RWPE1 (cell line): ENCODE results near the gene ZCCHC2.

ENCODE experiments used
- CTCF ChIA-PET: fragments of 350-600 bp; sonication (Branson Sonifier 250); formaldehyde crosslinking; extraction: SDS; loops from one replicate; lab custom pipeline; 2021; lab: Yijun Ruan, JAX
- POLR2A ChIA-PET: fragments of 400-600 bp; formaldehyde crosslinking; extraction: SDS; loops from one replicate; lab custom pipeline; 2020; ENCODE audit warnings: antibody characterized with exemption; ENCODE audit not compliant: low non-redundant PET; lab: Yijun Ruan, JAX
- DNase-seq: peaks from one replicate; pipeline ENCODE4 v3.0.0; 2012; ENCODE audit warnings: low spot score
- H3K27ac ChIP-seq: fragments of 450-650 bp; 2 replicates; pipeline ENCODE4 v1.5.1; 2017
- TF ChIP-seq, protein P1 (sequence below): fragments of 450-650 bp; conservative IDR thresholded peaks from 2 replicates; pipeline ENCODE4 v1.5.1; 2017; ENCODE audit warnings: low read depth, mild to moderate bottlenecking

Gene ZCCHC2

GRCh38 chr18:62487161-62487560 is 35.7 kb upstream of the ZCCHC2 start:
- POLR2A ChIA-PET, result no interaction called here

DNA sequence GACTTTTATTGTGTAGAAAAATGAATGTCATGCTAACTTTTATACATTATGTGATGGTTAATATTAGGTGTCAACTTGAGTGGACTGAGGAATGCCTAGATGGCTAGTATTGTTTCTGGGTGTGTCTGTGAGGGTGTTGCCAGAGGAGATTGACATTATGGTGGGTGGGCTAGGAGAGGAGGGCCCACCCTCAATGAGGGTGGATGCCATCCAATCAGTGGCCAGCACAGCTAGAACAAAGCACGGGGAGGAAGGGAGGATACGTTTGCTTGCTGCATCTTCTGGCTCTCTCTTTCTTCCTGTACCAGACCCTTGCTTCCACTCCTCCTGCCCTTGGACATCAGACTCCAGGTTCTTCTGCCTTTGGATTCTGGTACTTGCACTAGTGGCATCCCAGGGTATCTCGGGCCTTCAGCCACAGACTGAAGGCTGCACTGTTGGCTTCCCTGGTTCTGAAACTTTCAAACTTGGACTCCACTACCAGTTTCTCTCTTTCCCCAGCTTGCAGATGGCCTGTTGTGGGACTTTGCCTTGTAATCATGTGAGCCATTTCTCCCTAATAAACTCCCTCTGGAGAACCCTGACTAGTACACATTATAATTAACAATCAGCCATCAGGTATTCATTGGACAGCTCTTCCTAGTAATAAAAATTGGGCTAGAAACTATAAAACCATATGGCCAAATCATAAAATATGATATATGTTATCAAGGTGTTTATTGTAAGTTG is 31.7 kb upstream of the ZCCHC2 start:
- DNase-seq, result no peak
- TF ChIP-seq, protein P1, sequence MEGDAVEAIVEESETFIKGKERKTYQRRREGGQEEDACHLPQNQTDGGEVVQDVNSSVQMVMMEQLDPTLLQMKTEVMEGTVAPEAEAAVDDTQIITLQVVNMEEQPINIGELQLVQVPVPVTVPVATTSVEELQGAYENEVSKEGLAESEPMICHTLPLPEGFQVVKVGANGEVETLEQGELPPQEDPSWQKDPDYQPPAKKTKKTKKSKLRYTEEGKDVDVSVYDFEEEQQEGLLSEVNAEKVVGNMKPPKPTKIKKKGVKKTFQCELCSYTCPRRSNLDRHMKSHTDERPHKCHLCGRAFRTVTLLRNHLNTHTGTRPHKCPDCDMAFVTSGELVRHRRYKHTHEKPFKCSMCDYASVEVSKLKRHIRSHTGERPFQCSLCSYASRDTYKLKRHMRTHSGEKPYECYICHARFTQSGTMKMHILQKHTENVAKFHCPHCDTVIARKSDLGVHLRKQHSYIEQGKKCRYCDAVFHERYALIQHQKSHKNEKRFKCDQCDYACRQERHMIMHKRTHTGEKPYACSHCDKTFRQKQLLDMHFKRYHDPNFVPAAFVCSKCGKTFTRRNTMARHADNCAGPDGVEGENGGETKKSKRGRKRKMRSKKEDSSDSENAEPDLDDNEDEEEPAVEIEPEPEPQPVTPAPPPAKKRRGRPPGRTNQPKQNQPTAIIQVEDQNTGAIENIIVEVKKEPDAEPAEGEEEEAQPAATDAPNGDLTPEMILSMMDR, result no peak
- no peak overlapping the region for H3K27ac ChIP-seq
- ChIA-PET CTCF (interaction anchor here (1.2 kb wide), 1 partner anchor 65 kb away, joined by 4 read pairs; no protein-coding TSS in a partner anchor), POLR2A (no interaction called here)

More at GRCh38 chr18:62487161-62487560, 35.7 kb upstream of the ZCCHC2 start:
- CTCF ChIA-PET, result no interaction called here
- no peak for DNase-seq
- no peak overlapping the region for H3K27ac ChIP-seq
- TF ChIP-seq, protein P1, result no peak

DNA sequence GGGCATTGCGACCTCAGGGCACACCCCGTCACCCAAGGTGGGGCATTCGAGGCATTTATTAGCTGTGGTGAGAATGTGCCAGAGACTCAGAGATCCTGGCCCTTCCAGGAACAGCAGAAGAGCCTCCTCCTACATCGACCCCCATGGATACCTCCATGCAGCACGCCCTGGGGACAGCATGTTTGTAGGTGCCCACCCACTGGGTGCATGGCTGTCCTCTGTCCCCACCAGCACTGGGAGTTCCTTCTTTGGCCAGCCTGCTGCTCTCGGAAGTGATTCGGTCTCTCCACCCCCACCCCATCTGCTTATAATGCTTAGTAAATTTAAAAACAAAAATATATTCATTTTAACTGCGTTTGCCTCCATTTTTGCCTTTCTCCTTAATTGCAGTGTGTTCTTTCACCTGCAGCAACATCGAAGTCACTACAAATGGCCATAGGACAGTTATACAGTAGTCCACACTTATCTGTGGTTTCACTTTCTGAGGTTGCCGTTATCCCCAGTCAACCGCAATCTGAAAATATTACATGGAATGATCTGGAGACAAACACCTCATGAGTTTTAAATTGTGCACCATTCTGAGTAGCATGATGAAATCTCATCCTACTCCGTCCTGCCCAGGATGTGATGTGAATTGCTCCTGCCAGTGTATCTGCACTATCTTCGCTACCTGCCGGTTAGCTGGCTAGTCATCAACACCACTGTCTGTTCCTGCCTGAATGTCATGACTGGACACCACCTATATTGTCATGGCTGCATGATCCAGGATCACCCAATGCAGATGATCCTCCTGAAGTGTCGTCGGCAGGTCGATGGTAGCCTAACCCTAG is 29.6 kb upstream of the ZCCHC2 start:
- CTCF ChIA-PET, result interaction anchor here (0.7 kb wide), 1 partner anchor 18 kb away, joined by 4 read pairs; no protein-coding TSS in a partner anchor
- TF ChIP-seq, protein P1, result no peak
- DNase-seq, result no peak
- H3K27ac ChIP-seq, result no peak overlapping the region
- POLR2A ChIA-PET, result no interaction called here

DNA sequence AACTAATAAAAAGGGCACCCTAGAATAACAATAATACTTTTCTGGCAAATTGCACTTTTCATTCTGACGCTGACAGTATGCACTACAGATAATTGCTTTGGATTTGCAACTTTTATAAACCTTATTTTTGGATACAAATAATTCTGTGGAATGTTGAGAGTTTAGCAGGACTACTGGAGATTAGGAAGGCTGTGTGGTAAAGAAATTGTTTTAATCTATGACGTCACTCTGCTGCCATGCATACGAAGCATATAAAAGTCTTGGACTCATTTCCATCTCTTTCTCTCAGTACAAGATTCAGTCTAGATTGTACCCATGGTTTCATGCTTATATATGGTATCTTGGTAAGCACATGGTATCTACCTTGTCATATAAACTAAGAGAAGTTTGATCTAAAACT is 28.1 kb upstream of the ZCCHC2 start:
- POLR2A ChIA-PET, result no interaction called here
- TF ChIP-seq, protein P1, result no peak

GRCh38 chr18:62496262-62496661 is 26.6 kb upstream of the ZCCHC2 start:
- no peak overlapping the region for H3K27ac ChIP-seq
- CTCF ChIA-PET, result no interaction called here
- POLR2A ChIA-PET, result no interaction called here
- no peak for DNase-seq
- TF ChIP-seq, protein P1, result no peak

More for the DNA sequence above, 28.1 kb upstream of the ZCCHC2 start:
- no peak overlapping the region for H3K27ac ChIP-seq
- CTCF ChIA-PET, result interaction anchor here (0.6 kb wide), 1 partner anchor 11 kb away, joined by 3 read pairs; no protein-coding TSS in a partner anchor
- no peak for DNase-seq

- no peak overlapping the region for H3K27ac ChIP-seq
- CTCF ChIA-PET, result interaction anchor here (0.6 kb wide), 1 partner anchor 228 kb away, joined by 4 read pairs; no protein-coding TSS in a partner anchor
- POLR2A ChIA-PET, result no interaction called here
- TF ChIP-seq, protein P1, result no peak
- no peak for DNase-seq
These were observed 25.5 kb upstream of the ZCCHC2 start for GRCh38 chr18:62497190-62497772.
